DMS53 treated with DMSO at 0.1 percent for 48 hours (cell line): Measurements from ENCODE around the gene DDX6.
"Not testable (repeated sequence)": the region's sequence is repeated elsewhere in the genome, so short reads cannot be mapped to it uniquely, and the experiment has no call there.

Experiments
- DNase-seq: peaks from one replicate; lab custom pipeline; 2025; ENCODE audit not compliant: unreplicated experiment; lab: John Stamatoyannopoulos, UW

Gene DDX6, protein sequence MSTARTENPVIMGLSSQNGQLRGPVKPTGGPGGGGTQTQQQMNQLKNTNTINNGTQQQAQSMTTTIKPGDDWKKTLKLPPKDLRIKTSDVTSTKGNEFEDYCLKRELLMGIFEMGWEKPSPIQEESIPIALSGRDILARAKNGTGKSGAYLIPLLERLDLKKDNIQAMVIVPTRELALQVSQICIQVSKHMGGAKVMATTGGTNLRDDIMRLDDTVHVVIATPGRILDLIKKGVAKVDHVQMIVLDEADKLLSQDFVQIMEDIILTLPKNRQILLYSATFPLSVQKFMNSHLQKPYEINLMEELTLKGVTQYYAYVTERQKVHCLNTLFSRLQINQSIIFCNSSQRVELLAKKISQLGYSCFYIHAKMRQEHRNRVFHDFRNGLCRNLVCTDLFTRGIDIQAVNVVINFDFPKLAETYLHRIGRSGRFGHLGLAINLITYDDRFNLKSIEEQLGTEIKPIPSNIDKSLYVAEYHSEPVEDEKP

DNA sequence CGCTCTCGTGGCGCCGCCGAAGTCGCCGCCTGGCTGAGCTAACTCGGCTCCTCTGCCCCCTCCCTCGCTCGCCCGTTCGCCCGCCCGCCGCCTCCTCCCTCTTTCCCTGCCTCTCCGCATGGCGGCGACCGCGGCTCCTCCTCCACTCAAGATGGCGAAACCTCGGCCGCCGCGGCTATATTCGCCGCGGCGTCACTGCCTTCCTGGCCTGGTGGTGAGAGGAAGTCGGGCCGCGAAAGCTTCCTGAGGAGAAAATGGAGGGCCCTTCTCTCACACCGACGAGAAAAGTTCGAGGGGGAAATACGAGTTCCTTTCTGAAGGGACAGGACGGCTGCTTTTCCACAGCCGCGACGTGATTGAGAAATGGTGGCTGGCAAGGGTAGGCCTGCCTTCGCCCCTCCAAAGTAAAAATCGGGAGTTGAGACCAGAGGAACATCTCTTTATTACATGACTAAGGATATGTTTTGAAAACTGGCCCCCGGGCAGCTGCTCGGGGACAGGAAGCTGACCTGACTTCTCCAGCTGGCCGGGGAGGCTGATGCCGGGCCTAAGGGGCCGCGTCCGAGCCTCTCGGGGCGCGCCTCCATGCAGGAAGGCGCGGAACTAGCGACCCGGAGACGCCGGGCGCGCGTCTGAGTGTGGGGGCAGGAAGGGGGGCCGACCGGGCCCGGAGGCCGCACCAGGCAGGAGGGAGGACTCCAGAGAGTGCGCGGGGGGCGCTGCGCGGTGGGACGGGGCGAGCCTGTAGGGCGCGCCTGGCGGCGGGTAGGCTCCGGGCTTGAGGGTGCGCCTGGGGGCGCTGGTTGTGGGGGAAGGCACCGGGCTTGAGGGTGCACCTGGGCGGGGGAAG, at the start of gene DDX6:
Gene DDX6 (minus strand): TSS at position 54 of the 850 bp plus-strand sequence. CDS start 4,913 bp downstream, outside the sequence.
- peak; percentile 66 for DNase-seq

DNA sequence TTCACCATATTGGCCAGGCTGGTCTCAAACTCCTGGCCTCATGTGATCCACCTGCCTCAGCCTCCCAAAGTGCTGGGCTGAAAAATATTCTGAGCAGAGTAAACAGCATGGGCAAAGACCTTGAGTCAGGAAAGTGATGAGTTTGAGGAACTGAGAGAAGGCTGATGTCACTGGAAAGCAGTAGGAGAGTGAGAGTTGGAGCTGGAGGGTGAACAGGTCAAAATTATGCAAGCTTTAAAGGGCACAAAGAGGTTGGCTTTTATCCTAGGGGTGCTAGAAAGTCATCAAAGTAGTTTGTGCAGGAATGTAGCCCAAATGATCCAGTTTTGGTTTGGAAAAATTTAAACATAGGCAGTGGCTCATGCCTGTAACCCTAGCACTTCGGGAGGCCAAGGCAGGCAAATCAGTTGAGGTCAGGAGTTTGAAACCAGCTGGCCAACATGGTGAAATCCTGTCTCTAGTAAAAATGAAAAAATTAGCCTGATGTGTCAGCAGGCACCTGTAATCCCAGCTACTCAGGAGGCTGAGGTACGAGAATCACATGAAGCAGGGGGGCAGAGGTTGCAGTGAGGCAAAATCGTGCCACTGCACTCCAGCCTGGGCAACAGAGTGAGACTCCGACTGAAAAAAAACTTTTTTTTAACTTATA, 48.1 kb upstream of the DDX6 start:
- DNase-seq, result no peak

DNA sequence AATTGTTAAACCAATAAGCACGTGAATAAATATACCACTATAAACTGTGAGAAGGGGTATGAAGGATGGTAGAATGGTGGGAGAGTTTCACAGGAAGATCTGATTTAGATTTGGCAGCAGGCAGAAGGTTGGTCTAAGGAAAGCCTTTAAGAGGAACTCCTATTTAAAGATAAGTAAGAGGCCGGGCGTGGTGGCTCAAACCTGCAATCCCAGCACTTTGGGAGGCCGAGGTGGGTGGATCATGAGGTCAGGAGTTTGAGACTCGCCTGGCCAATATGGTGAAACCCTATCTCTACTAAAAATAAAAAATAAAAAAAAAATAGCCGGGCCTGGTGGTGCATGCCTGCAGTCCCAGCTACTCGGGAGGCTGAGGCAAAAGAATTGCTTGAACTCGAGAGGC, 46.9 kb upstream of the DDX6 start:
- DNase-seq, result no peak

DNA sequence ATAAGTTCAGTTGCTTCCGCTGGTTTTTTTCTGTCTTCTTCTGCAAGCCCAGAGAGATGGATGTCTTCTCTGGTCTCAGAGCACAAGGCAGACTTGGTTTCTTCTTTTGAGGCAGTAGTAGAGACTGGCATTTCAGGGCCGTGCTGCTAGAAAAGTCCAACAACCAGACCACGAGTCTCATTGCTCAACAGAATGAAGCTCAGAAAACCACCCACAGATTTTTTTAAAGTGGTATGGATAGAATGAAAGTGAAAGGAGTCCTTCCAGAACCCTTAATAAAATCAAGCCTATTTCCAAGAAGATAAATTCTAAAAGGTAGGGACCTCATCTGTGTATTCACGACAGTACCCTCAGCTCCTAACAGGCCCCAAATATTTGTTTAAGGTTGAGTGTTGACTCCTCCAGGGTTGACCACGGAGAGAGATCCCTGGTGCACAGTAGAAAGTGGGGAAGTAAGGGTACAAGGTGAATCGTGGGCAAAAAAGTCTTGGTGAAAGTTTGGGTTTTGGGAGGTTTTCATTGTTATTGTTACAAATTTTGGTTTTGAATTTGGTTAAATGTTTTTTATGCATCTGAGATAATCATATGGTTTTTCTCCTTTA, 43.6 kb upstream of the DDX6 start:
- DNase-seq, result no peak

DNA sequence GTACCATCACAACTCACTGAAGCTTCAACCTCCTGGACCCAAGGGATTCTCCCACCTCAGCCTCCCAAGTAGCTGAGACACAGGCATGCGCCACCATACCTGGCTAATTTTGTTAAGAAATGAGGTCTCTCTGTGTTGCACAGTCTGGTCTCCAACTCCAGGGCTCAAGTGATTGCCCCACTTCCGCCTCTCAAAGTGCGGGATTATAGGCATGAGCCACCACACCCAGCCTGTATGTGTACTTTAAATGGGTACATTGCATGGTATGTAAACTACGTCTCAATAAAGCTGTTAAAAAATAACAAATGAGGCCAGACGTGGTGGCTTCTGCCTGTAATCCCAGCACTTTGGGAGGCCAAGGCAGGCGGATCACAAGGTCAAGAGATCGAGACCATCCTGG, 36.2 kb upstream of the DDX6 start:
- no peak for DNase-seq

DNA sequence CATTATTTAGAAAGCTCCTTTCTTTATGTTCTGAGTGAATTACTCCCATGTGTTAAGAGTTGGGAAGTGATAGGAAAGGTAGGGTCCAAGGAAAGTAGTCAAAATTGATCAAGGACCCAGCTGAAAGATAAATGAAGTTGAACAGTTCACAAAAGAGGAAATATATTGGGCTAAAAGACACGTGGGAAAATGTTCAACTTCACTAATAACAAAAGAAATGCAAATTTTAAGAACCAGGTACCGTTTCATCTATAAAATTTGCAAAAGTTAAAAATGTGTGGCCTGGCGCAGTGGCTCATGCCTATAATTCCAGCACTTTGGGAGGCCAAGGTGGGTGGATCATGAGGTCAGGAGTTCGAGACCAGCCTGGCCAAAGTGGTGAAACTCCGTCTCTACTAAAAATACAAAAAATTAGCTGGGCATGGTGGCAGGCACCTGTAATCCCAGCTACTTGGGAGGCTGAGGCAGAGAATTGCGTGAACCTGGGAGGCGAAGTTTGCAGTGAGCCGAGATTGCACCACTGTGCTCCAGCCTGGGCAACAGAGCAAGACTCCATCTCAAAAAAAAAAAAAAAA, 32.1 kb upstream of the DDX6 start:
- DNase-seq, result not testable (repeated sequence)

DNA sequence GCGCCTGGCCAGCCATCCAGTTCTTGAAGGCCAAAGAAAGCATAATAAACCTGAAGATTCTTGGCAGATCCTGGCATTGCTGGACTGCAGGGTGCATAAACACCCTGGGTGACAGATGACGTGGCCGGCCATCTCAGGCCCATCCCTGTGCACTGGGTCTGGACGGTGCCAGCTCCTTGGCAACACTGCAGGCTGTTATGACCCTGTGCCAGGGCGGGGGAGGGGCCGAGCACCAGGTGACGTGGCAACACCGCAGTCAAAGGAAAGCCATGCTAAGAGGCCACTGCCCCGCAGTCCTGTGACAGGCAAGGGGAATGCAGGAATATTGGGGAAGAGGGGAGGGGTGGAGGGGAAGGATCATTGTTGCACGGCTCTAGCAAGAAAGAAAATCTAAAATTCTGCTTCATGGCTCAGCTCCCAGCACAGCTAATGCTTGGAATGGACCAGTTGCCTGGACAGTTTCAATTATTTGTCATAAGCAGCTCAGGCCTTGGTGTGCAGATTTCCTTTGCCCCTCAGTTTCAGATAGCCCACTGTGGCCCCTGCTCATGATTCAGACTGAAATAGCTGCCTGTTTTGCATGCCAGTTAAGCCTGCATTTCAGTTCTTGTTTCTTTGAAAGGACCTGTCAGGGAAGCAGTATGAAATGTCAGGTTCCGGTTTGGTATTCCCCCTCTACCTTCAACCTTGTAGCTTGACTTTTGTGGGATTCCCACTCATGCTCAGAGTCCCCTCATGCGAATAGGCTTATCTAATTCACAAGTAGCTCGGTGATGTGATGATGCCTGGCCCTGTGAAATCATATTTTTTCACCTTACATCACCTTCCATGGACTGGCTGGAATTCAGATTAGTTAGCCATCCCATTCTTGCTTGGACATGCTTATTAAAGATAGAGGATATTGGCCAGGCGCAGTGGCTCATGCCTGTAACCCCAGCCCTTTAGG, 29.7 kb upstream of the DDX6 start:
- no peak for DNase-seq

DNA sequence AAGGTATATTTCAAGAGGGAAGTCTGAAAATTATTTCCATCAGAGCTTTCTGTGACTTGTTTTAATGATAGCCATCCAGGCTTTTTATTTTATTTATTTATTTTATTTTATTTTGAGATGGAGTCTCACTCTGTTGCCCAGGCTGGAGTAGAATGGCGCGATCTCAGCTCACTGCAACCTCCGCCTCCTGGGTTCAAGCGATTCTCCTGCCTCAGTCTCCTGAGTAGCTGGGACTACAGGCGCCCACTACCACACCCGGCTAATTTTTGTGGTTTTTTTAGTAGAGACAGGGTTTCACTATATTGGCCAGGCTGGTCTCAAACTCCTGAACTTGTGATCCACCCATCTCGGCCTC, 29.0 kb upstream of the DDX6 start:
- not testable (repeated sequence) for DNase-seq

DNA sequence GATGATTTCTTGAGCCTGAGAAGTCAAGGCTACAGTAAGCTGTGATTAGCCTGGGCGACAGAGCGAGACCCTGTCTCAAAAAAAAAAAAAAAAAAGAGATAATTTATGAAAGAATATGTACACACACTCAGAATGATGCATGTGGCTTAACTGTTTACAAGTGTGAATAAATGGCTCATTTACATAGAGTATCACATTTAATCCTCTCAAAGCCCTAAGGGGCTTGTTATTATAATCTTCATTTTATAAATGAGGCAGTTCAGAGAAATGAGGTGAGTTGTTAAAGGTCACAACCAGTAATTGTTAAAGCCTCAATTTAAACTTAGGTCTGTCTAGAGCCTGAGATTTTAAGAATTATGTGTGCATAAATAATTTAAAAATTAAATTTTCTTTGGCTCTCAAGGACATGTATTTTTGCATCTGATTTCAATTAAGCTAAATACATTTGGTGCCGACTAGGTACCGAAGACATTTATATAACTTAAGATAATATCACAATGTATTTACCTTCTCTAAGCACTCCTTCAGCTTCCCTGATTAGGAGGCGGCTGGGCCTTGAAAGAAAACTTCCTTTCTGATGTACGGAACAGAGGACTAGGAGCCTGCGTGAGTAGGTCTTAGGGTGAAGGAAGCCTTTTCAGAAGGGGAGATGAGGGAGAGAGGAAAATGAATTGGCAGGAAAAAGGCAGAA, 28.5 kb upstream of the DDX6 start:
- no peak for DNase-seq

DNA sequence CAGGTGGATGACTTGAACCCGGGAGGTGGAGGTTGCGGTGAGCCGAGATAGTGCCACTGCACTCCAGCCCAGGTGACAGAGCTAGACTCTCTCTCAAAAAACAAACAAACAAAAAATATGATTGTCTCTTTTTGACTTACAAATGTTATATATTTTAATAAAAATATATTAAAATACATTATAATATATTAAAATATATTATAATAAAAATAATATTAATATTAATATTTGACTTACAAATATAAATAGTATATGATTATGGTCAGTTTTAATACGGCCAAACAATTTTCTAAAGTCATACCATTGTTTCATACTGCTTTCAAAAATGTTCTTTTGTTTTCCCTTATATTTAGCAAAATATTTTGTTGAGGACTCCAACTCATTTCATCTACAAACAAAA, 27.2 kb upstream of the DDX6 start:
- no peak for DNase-seq

DNA sequence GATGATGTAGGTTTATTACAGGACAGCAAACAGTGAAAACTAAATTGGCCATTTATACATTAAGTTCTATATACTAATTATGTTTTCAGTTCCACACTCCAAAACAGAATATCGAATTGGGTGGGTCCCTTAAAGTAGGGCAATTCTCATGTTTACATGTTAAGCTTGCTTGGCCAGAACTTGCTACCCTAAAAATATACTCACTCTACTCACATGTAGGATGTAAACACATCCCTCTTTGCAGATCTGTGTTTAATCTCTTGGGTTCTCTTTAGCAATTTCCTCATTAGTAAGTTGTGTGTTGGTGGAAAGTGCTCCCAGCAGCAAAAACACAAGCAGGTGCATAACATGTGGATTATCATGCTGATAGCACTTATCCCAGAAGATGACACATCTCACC, 22.6 kb upstream of the DDX6 start:
- no peak for DNase-seq

DNA sequence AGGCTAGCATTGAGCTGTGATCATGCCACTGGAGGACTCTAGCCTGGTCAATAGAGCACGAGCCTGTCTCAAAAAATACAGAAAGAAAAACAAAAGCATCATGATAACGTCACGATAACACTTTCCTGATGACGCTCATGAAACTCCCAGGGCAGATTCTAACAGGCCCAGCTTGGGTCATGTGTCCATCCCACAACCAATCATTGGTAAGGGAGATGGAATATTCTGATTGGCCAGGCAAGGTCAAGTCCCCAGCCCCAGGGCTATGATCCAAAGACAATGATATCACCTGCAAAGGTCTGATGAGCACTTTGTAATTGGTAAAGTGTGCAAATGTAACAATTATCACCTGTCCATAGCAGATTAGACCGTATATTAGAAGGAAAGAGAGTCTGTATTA, 21.5 kb upstream of the DDX6 start:
- no peak for DNase-seq

DNA sequence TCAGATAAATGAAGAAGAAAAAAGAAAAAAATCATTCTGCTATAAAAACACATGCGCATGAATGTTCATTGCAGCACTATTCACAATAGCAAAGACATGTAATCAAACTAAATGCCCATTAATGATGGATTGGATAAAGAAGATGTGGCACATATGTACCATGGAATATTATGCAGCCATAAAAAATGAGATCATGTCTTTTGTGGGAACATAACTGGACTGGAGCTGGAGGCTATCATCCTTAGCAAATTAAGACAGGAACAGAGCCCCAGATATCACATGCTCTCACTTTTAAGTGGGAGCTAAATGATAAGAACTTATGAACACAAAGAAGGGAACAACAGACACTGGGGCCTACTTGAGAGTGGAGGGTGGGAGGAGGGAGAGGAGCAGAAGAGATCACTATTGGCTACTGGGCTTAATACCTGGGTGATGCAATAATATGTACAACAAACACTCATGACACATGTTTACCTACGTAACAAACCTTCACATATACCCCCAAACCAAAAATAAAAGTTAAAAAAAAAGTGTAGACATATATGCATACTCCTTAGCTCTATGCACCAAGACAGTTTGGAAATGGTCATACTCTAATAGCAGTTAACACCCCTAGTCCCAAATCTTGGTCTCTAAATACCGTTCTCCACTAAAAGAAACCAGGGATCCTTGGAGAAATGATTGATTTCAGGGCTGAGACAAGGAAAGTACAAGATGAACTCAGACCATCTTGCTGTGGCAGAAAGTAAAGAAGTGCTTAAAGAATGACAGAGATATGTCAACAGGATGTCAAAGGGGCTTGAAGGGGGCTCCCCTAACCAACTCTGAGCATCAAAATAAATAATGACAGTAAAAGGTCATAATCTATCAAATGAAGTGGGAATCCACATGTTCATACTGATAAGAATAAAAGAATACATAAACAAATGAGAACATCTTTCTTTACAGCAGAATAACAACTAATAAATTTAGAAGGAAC, 17.1 kb upstream of the DDX6 start:
- DNase-seq, result no peak

DNA sequence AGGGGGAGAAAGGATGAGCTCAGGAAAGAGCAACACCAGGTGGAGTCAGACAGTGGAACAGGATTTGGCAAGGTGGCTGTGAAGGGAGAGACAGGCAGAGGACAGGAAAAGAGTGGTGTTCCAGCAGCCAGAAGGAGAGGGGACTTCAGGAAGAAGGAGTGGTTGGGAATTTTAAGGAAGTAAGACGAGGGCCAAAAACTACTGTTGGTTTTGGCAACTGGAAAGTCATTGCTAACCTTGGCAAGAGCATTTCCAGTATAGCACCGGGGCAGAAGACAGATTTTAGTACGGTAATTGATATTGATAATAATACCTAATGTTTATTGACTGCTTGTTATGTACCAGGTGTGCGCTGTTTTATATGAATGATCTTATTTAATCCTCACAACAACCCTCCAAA, 15.4 kb upstream of the DDX6 start:
- no peak for DNase-seq

DNA sequence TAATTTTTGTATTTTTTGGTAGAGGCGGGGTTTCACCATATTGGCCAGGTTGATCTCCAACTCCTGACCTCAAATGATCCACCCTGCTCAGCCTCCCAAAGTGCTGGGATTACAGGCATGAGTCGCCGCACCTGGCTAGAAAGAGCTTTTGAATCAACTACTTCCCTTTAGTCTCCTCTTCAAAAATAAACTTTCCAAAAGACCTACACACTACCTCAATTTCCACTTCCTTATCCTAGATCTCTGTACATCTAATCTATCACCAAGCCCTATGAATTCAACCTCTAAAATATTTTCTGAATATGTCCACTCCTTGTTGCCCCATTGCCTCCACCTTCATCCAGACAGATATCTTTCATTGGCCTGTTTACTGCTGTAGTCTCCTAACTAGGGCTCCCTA, 13.1 kb upstream of the DDX6 start:
- DNase-seq, result no peak

DNA sequence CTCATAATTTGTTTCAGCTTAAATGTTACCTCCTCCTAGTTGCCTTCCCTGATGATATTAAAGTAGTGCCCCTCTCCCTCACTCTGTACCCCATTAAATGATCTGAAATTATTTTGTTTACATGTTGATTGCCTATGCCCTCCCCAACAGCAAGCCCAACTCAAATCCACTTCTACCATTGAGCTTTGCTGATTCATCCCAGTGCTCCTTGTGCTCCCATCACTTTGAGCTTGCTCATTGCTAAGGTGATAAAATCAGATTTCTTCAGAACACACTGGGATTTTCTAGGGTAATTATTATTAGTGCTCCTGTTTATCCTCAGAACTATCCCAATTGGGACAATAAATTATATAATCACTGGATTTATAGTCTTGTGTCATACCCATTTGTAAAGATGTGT, 8.4 kb upstream of the DDX6 start:
- DNase-seq, result no peak

DNA sequence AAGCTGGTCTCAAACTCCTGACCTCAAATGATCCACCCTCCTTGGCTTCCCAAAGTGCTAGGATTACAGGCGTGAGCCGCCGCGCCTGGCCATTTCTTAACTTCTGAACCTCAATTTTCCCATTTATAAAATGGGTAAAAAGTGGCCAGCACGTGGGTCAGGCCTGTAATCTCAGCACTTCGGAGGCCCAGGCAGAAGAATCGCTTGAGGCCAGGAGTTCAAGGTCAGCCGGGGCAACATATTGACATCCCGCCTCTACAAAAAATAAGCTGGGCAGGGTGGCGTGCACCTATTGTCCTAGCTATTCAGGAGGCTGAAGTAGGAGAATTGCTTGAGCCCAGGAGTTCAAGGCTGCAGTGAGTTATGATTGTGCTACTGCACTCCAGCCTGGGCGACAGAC, 6.5 kb upstream of the DDX6 start:
- DNase-seq, result no peak

DNA sequence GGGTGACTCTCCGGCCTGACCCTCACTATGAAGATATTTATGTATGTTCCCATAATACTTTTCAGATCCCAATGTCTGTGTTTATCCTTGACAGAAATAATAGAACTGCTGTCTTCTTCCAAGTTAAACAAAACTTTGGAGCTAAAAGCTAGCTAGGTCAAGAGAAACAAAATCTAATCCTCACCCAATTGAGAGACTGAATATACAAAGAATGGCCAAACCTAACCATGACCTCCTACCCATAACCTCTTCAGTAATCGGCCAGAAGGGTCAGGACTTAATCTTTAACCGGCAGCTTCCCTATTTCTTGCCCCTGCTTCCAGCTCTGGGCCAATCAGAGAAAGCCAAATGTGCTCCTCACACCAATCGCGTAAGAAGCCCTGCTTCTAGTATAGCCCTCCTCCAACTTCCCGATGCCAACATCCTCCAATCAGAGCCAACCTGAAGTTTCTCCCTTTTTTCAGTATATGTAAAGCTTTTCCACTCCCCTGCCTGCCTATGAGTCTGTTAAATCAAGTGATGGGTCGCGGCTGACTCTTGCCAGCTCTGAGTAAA, 1.7 kb upstream of the DDX6 start:
- DNase-seq, result peak; percentile 79
